SK-N-SH (cell line): Measurements from ENCODE around the gene SLC25A38. TPM values are rescaled to one million over a fixed set of nuclear protein-coding genes. Genes with fewer than 3 reads are reported as not detected.

ENCODE experiments used
- CTCF ChIA-PET: fragments of 300-600, 350-600 bp; formaldehyde crosslinking; extraction: SDS; loops from one replicate; lab custom pipeline; 2021; lab: Yijun Ruan, JAX
- POLR2A ChIA-PET: fragments of 350-600 bp; sonication (Branson Sonifier 250); formaldehyde crosslinking; extraction: SDS; loops from one replicate; lab custom pipeline; 2020; ENCODE audit warnings: antibody characterized with exemption, inconsistent platforms; lab: Yijun Ruan, JAX
- DNase-seq: peaks from one replicate; pipeline ENCODE4 v3.0.0; 2012
- H2AFZ ChIP-seq: fragments of 200-600 bp; sonication (generic); 2 replicates; pipeline ENCODE4 v1.8.1; 2016; ENCODE audit warnings: antibody characterized with exemption, mild to moderate bottlenecking, low read depth
- H3F3A ChIP-seq: fragments of 200-600 bp; sonication (generic); replicated peaks from 2 replicates; pipeline ENCODE3; 2016; ENCODE audit warnings: antibody characterized with exemption, mild to moderate bottlenecking; ENCODE audit not compliant: insufficient read depth
- H3K27ac ChIP-seq, 2 experiments: fragments of 200-500 bp in 1 of 2; fragments of 200-600 bp in 1 of 2; sonication (Bioruptor generic) in 1 of 2; sonication (generic), shearing (Covaris generic) in 1 of 2; 2 replicates each; pipeline versions ENCODE4 v1.5.1 to v1.6.1; 2014 to 2016; ENCODE audit warnings: low read depth in 2 of 2, inconsistent platforms in 1 of 2, low read length in 1 of 2, mild to moderate bottlenecking in 1 of 2, mixed read lengths in 1 of 2
- H3K27me3 ChIP-seq: fragments of 200-600 bp; sonication (generic), shearing (Covaris generic); 2 replicates; pipeline ENCODE4 v1.6.1; 2016; ENCODE audit warnings: mixed run types; ENCODE audit not compliant: insufficient read depth
- H3K36me3 ChIP-seq, 2 experiments: fragments of 200-500 bp in 1 of 2; fragments of 200-600 bp in 1 of 2; sonication (Bioruptor generic) in 1 of 2; sonication (generic) in 1 of 2; replicated peaks in 1 of 2; 2 replicates each; pipeline versions ENCODE3 to v1.5.1; 2014 to 2016; ENCODE audit warnings: low read length in 1 of 2, mild to moderate bottlenecking in 1 of 2; ENCODE audit not compliant: insufficient read depth in 2 of 2, control insufficient read depth in 1 of 2
- H3K4me1 ChIP-seq, 2 experiments: fragments of 200-500 bp in 1 of 2; fragments of 200-600 bp in 1 of 2; sonication (Bioruptor generic) in 1 of 2; sonication (generic), shearing (Covaris generic) in 1 of 2; 2 replicates each; pipeline versions ENCODE4 v1.5.1 to v1.6.1; 2014 to 2016; ENCODE audit warnings: low read depth in 1 of 2, low read length in 1 of 2, mixed run types in 1 of 2; ENCODE audit not compliant: insufficient read depth in 2 of 2, control insufficient read depth in 1 of 2
- H3K4me2 ChIP-seq: fragments of 200-600 bp; sonication (generic), shearing (Covaris generic); 2 replicates; pipeline ENCODE4 v1.6.1; 2017; ENCODE audit warnings: mixed run types
- H3K4me3 ChIP-seq, 2 experiments: fragments of 200-500 bp in 1 of 2; fragments of 200-600 bp in 1 of 2; sonication (Bioruptor generic) in 1 of 2; sonication (generic), shearing (Covaris generic) in 1 of 2; 2 replicates each; pipeline versions ENCODE4 v1.5.1 to v1.8.1; 2014 to 2016; ENCODE audit warnings: low read depth in 2 of 2, inconsistent platforms in 1 of 2, low read length in 1 of 2, mild to moderate bottlenecking in 1 of 2, mixed read lengths in 1 of 2, moderate library complexity in 1 of 2
- H3K79me2 ChIP-seq: fragments of 200-600 bp; sonication (generic); 2 replicates; pipeline ENCODE4 v1.8.1; 2017; ENCODE audit warnings: mild to moderate bottlenecking; ENCODE audit not compliant: insufficient read depth
- H3K9ac ChIP-seq: fragments of 200-600 bp; sonication (generic); 2 replicates; pipeline ENCODE4 v1.6.1; 2017; ENCODE audit warnings: mixed run types
- H3K9me2 ChIP-seq: fragments of 200-600 bp; sonication (generic); 2 replicates; pipeline ENCODE4 v1.6.1; 2017; ENCODE audit warnings: mixed run types
- H3K9me3 ChIP-seq: fragments of 200-600 bp; sonication (generic); 2 replicates; pipeline ENCODE4 v1.6.1; 2017; ENCODE audit warnings: mixed run types, mild to moderate bottlenecking, moderate library complexity
- H4K20me1 ChIP-seq: fragments of 200-600 bp; sonication (generic); 2 replicates; pipeline ENCODE4 v1.6.1; 2017; ENCODE audit warnings: mild to moderate bottlenecking, mixed run types; ENCODE audit not compliant: insufficient read depth
- CHD2 ChIP-seq: fragments of 150-350 bp; IDR thresholded peaks from 2 replicates; pipeline ENCODE4 v1.6.1; 2018; ENCODE audit warnings: low read length; ENCODE audit not compliant: partially characterized antibody
- EZH2phosphoT487 ChIP-seq: fragments of 200-600 bp; sonication (generic); IDR thresholded peaks from 2 replicates; pipeline ENCODE4 v1.6.1; 2017; ENCODE audit warnings: low read depth, mixed run types, mild to moderate bottlenecking, antibody characterized with exemption, moderate library complexity, borderline replicate concordance
- FOSL2 ChIP-seq: IDR thresholded peaks from 2 replicates; pipeline ENCODE4 v1.4.0; 2012; ENCODE audit warnings: low read depth, mild to moderate bottlenecking, moderate library complexity, borderline replicate concordance
- FOXJ3 ChIP-seq: sonication (generic); formaldehyde crosslinking; IDR thresholded peaks from 2 replicates; pipeline ENCODE4 v1.5.1; 2020; ENCODE audit warnings: mild to moderate bottlenecking, missing genetic modification reagents
- GATA2 ChIP-seq: sonication (generic); formaldehyde crosslinking; IDR thresholded peaks from 2 replicates; pipeline ENCODE4 v1.5.0; 2020; ENCODE audit warnings: mild to moderate bottlenecking, missing genetic modification reagents
- IRF3 ChIP-seq: fragments of 150-350 bp; IDR thresholded peaks from 2 replicates; pipeline ENCODE4 v1.6.1; 2016; ENCODE audit warnings: mild to moderate bottlenecking, low read depth, low read length
- JUND ChIP-seq: IDR thresholded peaks from 2 replicates; pipeline ENCODE4 v1.4.0; 2012
- MAX ChIP-seq: IDR thresholded peaks from 2 replicates; pipeline ENCODE4 v1.4.0; 2012; ENCODE audit warnings: low read depth
- MXI1 ChIP-seq: IDR thresholded peaks from 2 replicates; pipeline ENCODE4 v1.6.1; 2012; ENCODE audit warnings: mild to moderate bottlenecking, low read depth, low read length, improper control_type of control experiment
- NFIC ChIP-seq: IDR thresholded peaks from 2 replicates; pipeline ENCODE4 v1.4.0; 2012; ENCODE audit warnings: borderline replicate concordance
- RAD21 ChIP-seq: IDR thresholded peaks from 2 replicates; pipeline ENCODE4 v1.6.1; 2012; ENCODE audit warnings: mild to moderate bottlenecking, low read length
- REST ChIP-seq: IDR thresholded peaks from 2 replicates; pipeline ENCODE4 v1.6.1; 2012; ENCODE audit warnings: mild to moderate bottlenecking, low read depth, low read length, moderate library complexity
- RFX5 ChIP-seq: IDR thresholded peaks from 2 replicates; pipeline ENCODE4 v1.6.1; 2012; ENCODE audit warnings: mild to moderate bottlenecking, improper control_type of control experiment, low read length
- RXRA ChIP-seq: IDR thresholded peaks from 2 replicates; pipeline ENCODE4 v1.4.0; 2012; ENCODE audit warnings: low read depth, mild to moderate bottlenecking, borderline replicate concordance
- SMC3 ChIP-seq: IDR thresholded peaks from 2 replicates; pipeline ENCODE4 v1.6.1; 2012; ENCODE audit warnings: low read depth, low read length, improper control_type of control experiment
- TEAD4 ChIP-seq: IDR thresholded peaks from 2 replicates; pipeline ENCODE4 v1.4.0; 2012; ENCODE audit warnings: mild to moderate bottlenecking, borderline replicate concordance; ENCODE audit not compliant: insufficient read depth
- YY1 ChIP-seq: IDR thresholded peaks from 2 replicates; pipeline ENCODE4 v1.4.0; 2012; ENCODE audit warnings: low read depth, mild to moderate bottlenecking
- ZBTB33 ChIP-seq: IDR thresholded peaks from 2 replicates; pipeline ENCODE4 v1.4.0; 2012; ENCODE audit warnings: low read depth, borderline replicate concordance
- WGBS: methylation state at CpG from one replicate; pipeline ENCODE4 v1.1.6; 2017; ENCODE audit warnings: low lambda C conversion rate; 5-methylcytosine and 5-hydroxymethylcytosine counted together
- polyA plus RNA-seq, 3 experiments: library from polyadenylated mRNA; depleted of rRNA; stranded (reverse); fragments of >200 nt; gene quantifications; 2 replicates each; pipeline ENCODE4 v1.2.3, GENCODE V29; 2012

The SLC25A38 gene
- polyA plus RNA-seq, 1 of the 3 experiments (the other 2 are of a cell fraction): 34.9 TPM

- DNase-seq: no peak
- ChIA-PET CTCF (interaction anchor here (1.1 to 1.5 kb wide), 2 partner anchors 8 to 24 kb away, joined by 3 to 10 read pairs; no protein-coding TSS in a partner anchor), POLR2A (no interaction called here)
- Histone ChIP-seq H4K20me1 (no peaks in the 10 kb centered on the region), H3K79me2 (no peaks in the 10 kb centered on the region), H2AFZ (no peak overlapping the region), H3K9me3 (no peaks in the 10 kb centered on the region), H3K9ac (no peak overlapping the region), H3K4me3 (no peak overlapping the region), H3F3A (no peaks in the 10 kb centered on the region), H3K36me3 (no peaks in the 10 kb centered on the region), H3K9me2 (no peaks in the 10 kb centered on the region), H3K27ac (no peak overlapping the region), H3K4me1 (no peaks in the 10 kb centered on the region), H3K4me2 (no peak overlapping the region), H3K27me3 (no peaks in the 10 kb centered on the region)
- whole genome bisulfite sequencing: 88% methylated on average over 1 of the region's 1 CpG
- TF ChIP-seq SMC3: no peak
These were observed 40.3 kb downstream of the SLC25A38 start for GRCh38 chr3:39423436-39423970.

- Histone ChIP-seq H3K4me2 (no peak overlapping the region), H3K4me1 (no peaks in the 10 kb centered on the region; a peak in 1 of 4 replicates), H4K20me1 (no peaks in the 10 kb centered on the region), H3K9me3 (no peaks in the 10 kb centered on the region), H3K4me3 (no peak overlapping the region), H3F3A (no peaks in the 10 kb centered on the region), H3K9ac (no peak overlapping the region), H3K27me3 (no peaks in the 10 kb centered on the region), H3K36me3 (no peaks in the 10 kb centered on the region), H3K27ac (no peak overlapping the region), H3K79me2 (no peaks in the 10 kb centered on the region), H3K9me2 (no peaks in the 10 kb centered on the region), H2AFZ (no peak overlapping the region)
- WGBS: 33% methylated on average over 1 of the region's 1 CpG
- POLR2A ChIA-PET: no interaction called here
- CTCF ChIA-PET: interaction anchor here (1.4 to 2.0 kb wide), 2 partner anchors 21 to 72 kb away, joined by 5 read pairs; no protein-coding TSS in a partner anchor
- no peak for DNase-seq
- TF ChIP-seq ZBTB33 (no peak), IRF3 (no peak), RFX5 (no peak), JUND (no peak), CHD2 (no peak), EZH2phosphoT487 (no peak), RXRA (no peak), FOXJ3 (CRISPR knock-in tag) (no peak), YY1 (no peak), REST (no peak), RAD21 (no peak), MXI1 (no peak), FOSL2 (no peak), TEAD4 (no peak), NFIC (no peak), MAX (no peak), GATA2 (CRISPR knock-in tag) (no peak)
These were observed 43.1 kb downstream of the SLC25A38 start for GRCh38 chr3:39426312-39426711.
